Subcutaneous abdominal adipose tissue (tissue), 5 donors: ENCODE data around the gene CA10.

Experiments
- H3K27ac ChIP-seq: one replicate; pipeline ENCODE4 v1.7.0; 2013; ENCODE audit warnings: low read depth, mild to moderate bottlenecking, inconsistent platforms, low read length, moderate library complexity
- H3K27me3 ChIP-seq, 5 donors: one replicate each; pipeline ENCODE4 v1.7.0; 2013; ENCODE audit warnings: low read length in 5 of 5, inconsistent platforms in 1 of 5; ENCODE audit not compliant: control insufficient read depth in 5 of 5, insufficient read depth in 4 of 5
- H3K36me3 ChIP-seq, 5 donors: one replicate each; pipeline ENCODE4 v1.7.0; 2013; ENCODE audit warnings: low read length in 5 of 5; ENCODE audit not compliant: control insufficient read depth in 5 of 5, insufficient read depth in 5 of 5
- H3K4me1 ChIP-seq, 5 donors: one replicate each; pipeline ENCODE4 v1.7.0; 2013; ENCODE audit warnings: low read length in 5 of 5, mild to moderate bottlenecking in 3 of 5, moderate library complexity in 1 of 5; ENCODE audit not compliant: control insufficient read depth in 5 of 5, insufficient read depth in 5 of 5
- H3K4me3 ChIP-seq, 5 donors: one replicate each; pipeline ENCODE4 v1.7.0; 2013; ENCODE audit warnings: low read length in 5 of 5, low read depth in 1 of 5
- H3K9ac ChIP-seq, 5 donors: one replicate each; pipeline ENCODE4 v1.7.0; 2013; ENCODE audit warnings: low read length in 5 of 5, mild to moderate bottlenecking in 4 of 5, moderate library complexity in 3 of 5
- H3K9me3 ChIP-seq, 5 donors: one replicate each; pipeline ENCODE4 v1.7.0; 2013; ENCODE audit warnings: low read length in 5 of 5; ENCODE audit not compliant: control insufficient read depth in 5 of 5
- donor health status: healthy.
- donor health status: healthy.
- donor health status: healthy.
- donor health status: healthy.
- donor health status: healthy.

The CA10 gene

GRCh38 chr17:51601622-51602261 is 556.8 kb downstream of the CA10 start:
- Histone ChIP-seq H3K9me3 (no peaks in the 10 kb centered on the region), H3K4me3 (no peak overlapping the region), H3K9ac (no peak overlapping the region), H3K27ac (no peak overlapping the region), H3K4me1 (no peaks in the 10 kb centered on the region), H3K27me3 (no peaks in the 10 kb centered on the region), H3K36me3 (no peaks in the 10 kb centered on the region)

- H3K9me3 ChIP-seq: no peaks in the 10 kb centered on the region
- H3K27ac ChIP-seq: no peak overlapping the region
- no peaks in the 10 kb centered on the region for H3K27me3 ChIP-seq
- no peak overlapping the region for H3K9ac ChIP-seq
- H3K4me3 ChIP-seq: no peak overlapping the region
- no peaks in the 10 kb centered on the region for H3K36me3 ChIP-seq
- H3K4me1 ChIP-seq: no peaks in the 10 kb centered on the region
Measured at GRCh38 chr17:51598824-51599223, 559.7 kb downstream of the CA10 start.

- H3K36me3 ChIP-seq: no peaks in the 10 kb centered on the region
- no peak overlapping the region for H3K4me3 ChIP-seq
- no peak overlapping the region for H3K27ac ChIP-seq
- H3K9me3 ChIP-seq: no peaks in the 10 kb centered on the region
- H3K9ac ChIP-seq: no peak overlapping the region
- no peaks in the 10 kb centered on the region for H3K27me3 ChIP-seq
- H3K4me1 ChIP-seq: no peaks in the 10 kb centered on the region
Measured at GRCh38 chr17:51597345-51597744, 561.2 kb downstream of the CA10 start.

GRCh38 chr17:51595826-51596398 is 562.6 kb downstream of the CA10 start:
- H3K9me3 ChIP-seq: no peaks in the 10 kb centered on the region
- no peak overlapping the region for H3K9ac ChIP-seq
- H3K4me3 ChIP-seq: no peak overlapping the region
- no peaks in the 10 kb centered on the region for H3K36me3 ChIP-seq
- H3K27me3 ChIP-seq: no peaks in the 10 kb centered on the region
- no peak overlapping the region for H3K27ac ChIP-seq
- H3K4me1 ChIP-seq: no peaks in the 10 kb centered on the region

- Histone ChIP-seq H3K27me3 (no peaks in the 10 kb centered on the region), H3K4me1 (no peaks in the 10 kb centered on the region), H3K9me3 (peaks cover 0 to 11% (median 3%) of the 10 kb centered on the region in 5 donors), H3K27ac (no peak overlapping the region), H3K9ac (no peak overlapping the region), H3K36me3 (no peaks in the 10 kb centered on the region), H3K4me3 (no peak overlapping the region)
Measured at GRCh38 chr17:51590071-51590656, 568.4 kb downstream of the CA10 start.

- no peak overlapping the region for H3K9ac ChIP-seq
- H3K36me3 ChIP-seq: no peaks in the 10 kb centered on the region
- no peaks in the 10 kb centered on the region for H3K4me1 ChIP-seq
- no peak overlapping the region for H3K27ac ChIP-seq
- no peaks in the 10 kb centered on the region for H3K27me3 ChIP-seq
- peaks cover 0 to 11% (median 3%) of the 10 kb centered on the region in 5 donors for H3K9me3 ChIP-seq
- H3K4me3 ChIP-seq: no peak overlapping the region
Measured at GRCh38 chr17:51588063-51588462, 570.5 kb downstream of the CA10 start.

- Histone ChIP-seq H3K9ac (no peak overlapping the region), H3K27ac (no peak overlapping the region), H3K4me3 (no peak overlapping the region), H3K27me3 (no peaks in the 10 kb centered on the region), H3K4me1 (no peaks in the 10 kb centered on the region), H3K36me3 (no peaks in the 10 kb centered on the region), H3K9me3 (peaks cover 0 to 11% (median 3%) of the 10 kb centered on the region in 5 donors)
Measured at GRCh38 chr17:51587516-51587915, 571.0 kb downstream of the CA10 start.

GRCh38 chr17:51585514-51586104 is 572.9 kb downstream of the CA10 start:
- Histone ChIP-seq H3K9me3 (peaks cover 0 to 11% (median 3%) of the 10 kb centered on the region in 5 donors), H3K27me3 (no peaks in the 10 kb centered on the region), H3K4me3 (no peak overlapping the region)

GRCh38 chr17:51580869-51581268 is 577.6 kb downstream of the CA10 start:
- no peak overlapping the region for H3K9ac ChIP-seq
- H3K27me3 ChIP-seq: no peaks in the 10 kb centered on the region
- no peak overlapping the region for H3K27ac ChIP-seq
- peaks cover 0 to 5% (median under 1%) of the 10 kb centered on the region in 5 donors for H3K9me3 ChIP-seq
- H3K4me3 ChIP-seq: no peak overlapping the region
- no peaks in the 10 kb centered on the region for H3K36me3 ChIP-seq
- H3K4me1 ChIP-seq: no peaks in the 10 kb centered on the region

More at GRCh38 chr17:51585514-51586104, 572.9 kb downstream of the CA10 start:
- no peaks in the 10 kb centered on the region for H3K36me3 ChIP-seq
- H3K27ac ChIP-seq: no peak overlapping the region
- H3K4me1 ChIP-seq: no peaks in the 10 kb centered on the region
- no peak overlapping the region for H3K9ac ChIP-seq
